HEK293 (cell line): ENCODE data around the gene IRF8.
A peak's percentile ranks its signal among the peaks of the same experiment; 100 is the strongest.

Source experiments
- CTCF ChIA-PET: fragments of 350-600 bp; formaldehyde crosslinking; extraction: SDS; loops from one replicate; lab custom pipeline; 2021; ENCODE audit warnings: antibody characterized with exemption; lab: Yijun Ruan, JAX
- POLR2A ChIA-PET: fragments of 300-600 bp; formaldehyde crosslinking; extraction: SDS; loops from one replicate; lab custom pipeline; 2020; ENCODE audit warnings: antibody characterized with exemption, inconsistent platforms; lab: Yijun Ruan, JAX
- H3K27ac ChIP-seq: fragments of 200-500 bp; sonication (Bioruptor generic); 2 replicates; pipeline ENCODE4 v1.5.1; 2014; ENCODE audit warnings: low read depth, low read length, control low read depth, inconsistent platforms; ENCODE audit errors: extremely low read depth
- H3K36me3 ChIP-seq, 2 experiments: fragments of 200-500 bp in 1 of 2; sonication (Bioruptor generic) in 1 of 2; 1 replicate in 1 of 2; 2 replicates in 1 of 2; pipeline ENCODE4 v1.5.1; 2014 to 2017; ENCODE audit warnings: inconsistent platforms in 2 of 2, low read length in 2 of 2; ENCODE audit not compliant: control insufficient read depth in 2 of 2, insufficient read depth in 1 of 2
- H3K4me1 ChIP-seq: fragments of 200-500 bp; sonication (Bioruptor generic); 2 replicates; pipeline ENCODE4 v1.5.1; 2014; ENCODE audit warnings: mild to moderate bottlenecking, low read length, inconsistent platforms; ENCODE audit not compliant: control insufficient read depth, insufficient read depth
- H3K4me3 ChIP-seq: 2 replicates; pipeline ENCODE4 v1.5.1; 2011; ENCODE audit warnings: low read depth, mild to moderate bottlenecking, control low read depth, low read length, moderate library complexity
- H3K9me3 ChIP-seq: fragments of 200-500 bp; sonication (Bioruptor generic); 2 replicates; pipeline ENCODE4 v1.5.1; 2014; ENCODE audit warnings: low read depth, low read length, inconsistent platforms; ENCODE audit not compliant: control insufficient read depth, insufficient read depth
- EGR2 ChIP-seq: fragments of 450-650 bp; formaldehyde crosslinking; IDR thresholded peaks from 2 replicates; pipeline ENCODE4 v1.5.1; 2016; ENCODE audit warnings: low read depth, missing biosample characterization, missing genetic modification characterization
- GLI2 ChIP-seq: fragments of 450-650 bp; formaldehyde crosslinking; IDR thresholded peaks from 2 replicates; pipeline ENCODE4; 2017; ENCODE audit warnings: missing biosample characterization, missing genetic modification characterization, low read depth, borderline replicate concordance
- SALL2 ChIP-seq: fragments of 450-650 bp; formaldehyde crosslinking; IDR thresholded peaks from 2 replicates; pipeline ENCODE4 v1.5.0; 2017; ENCODE audit warnings: missing biosample characterization, mild to moderate bottlenecking, missing genetic modification characterization, borderline replicate concordance
- SCRT1 ChIP-seq: fragments of 450-650 bp; formaldehyde crosslinking; IDR thresholded peaks from 2 replicates; pipeline ENCODE4 v1.5.1; 2016; ENCODE audit warnings: missing biosample characterization, missing genetic modification characterization, borderline replicate concordance
- ZFP69B ChIP-seq: fragments of 450-650 bp; formaldehyde crosslinking; IDR thresholded peaks from 2 replicates; pipeline ENCODE4 v1.5.1; 2016; ENCODE audit warnings: missing biosample characterization, missing genetic modification characterization
- ZNF140 ChIP-seq: fragments of 450-650 bp; formaldehyde crosslinking; IDR thresholded peaks from 2 replicates; pipeline ENCODE4 v1.5.1; 2016; ENCODE audit warnings: missing biosample characterization, missing genetic modification characterization
- ZNF157 ChIP-seq: fragments of 450-650 bp; formaldehyde crosslinking; IDR thresholded peaks from 2 replicates; pipeline ENCODE4 v1.5.1; 2016; ENCODE audit warnings: missing biosample characterization, missing genetic modification characterization
- ZNF19 ChIP-seq: fragments of 450-650 bp; formaldehyde crosslinking; IDR thresholded peaks from 2 replicates; pipeline ENCODE4; 2016; ENCODE audit warnings: missing biosample characterization, missing genetic modification characterization, low read depth
- ZNF23 ChIP-seq: fragments of 450-650 bp; formaldehyde crosslinking; IDR thresholded peaks from 2 replicates; pipeline ENCODE4 v1.5.1; 2016; ENCODE audit warnings: missing biosample characterization, missing genetic modification characterization, borderline replicate concordance
- ZNF266 ChIP-seq: fragments of 450-650 bp; formaldehyde crosslinking; IDR thresholded peaks from 2 replicates; pipeline ENCODE4 v1.5.1; 2016; ENCODE audit warnings: missing biosample characterization, missing genetic modification characterization, low read depth
- ZNF426 ChIP-seq: fragments of 450-650 bp; formaldehyde crosslinking; IDR thresholded peaks from 2 replicates; pipeline ENCODE4 v1.5.1; 2017; ENCODE audit warnings: missing biosample characterization, missing genetic modification characterization, mild to moderate bottlenecking, inconsistent platforms, moderate library complexity
- ZNF48 ChIP-seq: fragments of 450-650 bp; formaldehyde crosslinking; IDR thresholded peaks from 2 replicates; pipeline ENCODE4 v1.5.1; 2016; ENCODE audit warnings: missing biosample characterization, missing genetic modification characterization
- ZNF623 ChIP-seq: fragments of 450-650 bp; formaldehyde crosslinking; IDR thresholded peaks from 2 replicates; pipeline ENCODE4 v1.5.1; 2016; ENCODE audit warnings: missing biosample characterization, missing genetic modification characterization
- ZNF658 ChIP-seq: fragments of 450-650 bp; formaldehyde crosslinking; IDR thresholded peaks from 2 replicates; pipeline ENCODE4; 2016; ENCODE audit warnings: missing biosample characterization, missing genetic modification characterization
- ZNF660 ChIP-seq: fragments of 450-650 bp; IDR thresholded peaks from 2 replicates; pipeline ENCODE4 v1.5.1; 2018; ENCODE audit warnings: missing biosample characterization, mild to moderate bottlenecking, missing genetic modification characterization
- ZNF677 ChIP-seq: fragments of 450-650 bp; IDR thresholded peaks from 2 replicates; pipeline ENCODE4 v1.5.0; 2018; ENCODE audit warnings: missing biosample characterization, mild to moderate bottlenecking, missing genetic modification characterization, moderate library complexity
- ZNF701 ChIP-seq: fragments of 450-650 bp; formaldehyde crosslinking; IDR thresholded peaks from 2 replicates; pipeline ENCODE4 v1.5.1; 2016; ENCODE audit warnings: missing biosample characterization, missing genetic modification characterization
- ZNF747 ChIP-seq: fragments of 450-650 bp; formaldehyde crosslinking; IDR thresholded peaks from 2 replicates; pipeline ENCODE4 v1.5.1; 2016; ENCODE audit warnings: missing biosample characterization, missing genetic modification characterization
- ZNF791 ChIP-seq: fragments of 450-650 bp; formaldehyde crosslinking; IDR thresholded peaks from 2 replicates; pipeline ENCODE4 v1.5.1; 2016; ENCODE audit warnings: missing biosample characterization, missing genetic modification characterization
- TF ChIP-seq, protein P1 (sequence below): fragments of 450-650 bp; formaldehyde crosslinking; IDR thresholded peaks from 2 replicates; pipeline ENCODE4 v1.5.1; 2016; ENCODE audit warnings: missing biosample characterization, missing genetic modification characterization
- TF ChIP-seq, protein P2 (sequence below): fragments of 450-650 bp; formaldehyde crosslinking; IDR thresholded peaks from 2 replicates; pipeline ENCODE4 v1.5.1; 2016; ENCODE audit warnings: missing biosample characterization, missing genetic modification characterization
- TF ChIP-seq, protein P3 (sequence below): fragments of 450-650 bp; formaldehyde crosslinking; conservative IDR thresholded peaks from 2 replicates; pipeline ENCODE4 v1.5.1; 2016; ENCODE audit warnings: low read depth, missing biosample characterization, missing genetic modification characterization
- TF ChIP-seq, protein P4 (sequence below): fragments of 450-650 bp; formaldehyde crosslinking; IDR thresholded peaks from 2 replicates; pipeline ENCODE4 v1.5.1; 2017; ENCODE audit warnings: missing biosample characterization, missing genetic modification characterization

IRF8 gene

DNA sequence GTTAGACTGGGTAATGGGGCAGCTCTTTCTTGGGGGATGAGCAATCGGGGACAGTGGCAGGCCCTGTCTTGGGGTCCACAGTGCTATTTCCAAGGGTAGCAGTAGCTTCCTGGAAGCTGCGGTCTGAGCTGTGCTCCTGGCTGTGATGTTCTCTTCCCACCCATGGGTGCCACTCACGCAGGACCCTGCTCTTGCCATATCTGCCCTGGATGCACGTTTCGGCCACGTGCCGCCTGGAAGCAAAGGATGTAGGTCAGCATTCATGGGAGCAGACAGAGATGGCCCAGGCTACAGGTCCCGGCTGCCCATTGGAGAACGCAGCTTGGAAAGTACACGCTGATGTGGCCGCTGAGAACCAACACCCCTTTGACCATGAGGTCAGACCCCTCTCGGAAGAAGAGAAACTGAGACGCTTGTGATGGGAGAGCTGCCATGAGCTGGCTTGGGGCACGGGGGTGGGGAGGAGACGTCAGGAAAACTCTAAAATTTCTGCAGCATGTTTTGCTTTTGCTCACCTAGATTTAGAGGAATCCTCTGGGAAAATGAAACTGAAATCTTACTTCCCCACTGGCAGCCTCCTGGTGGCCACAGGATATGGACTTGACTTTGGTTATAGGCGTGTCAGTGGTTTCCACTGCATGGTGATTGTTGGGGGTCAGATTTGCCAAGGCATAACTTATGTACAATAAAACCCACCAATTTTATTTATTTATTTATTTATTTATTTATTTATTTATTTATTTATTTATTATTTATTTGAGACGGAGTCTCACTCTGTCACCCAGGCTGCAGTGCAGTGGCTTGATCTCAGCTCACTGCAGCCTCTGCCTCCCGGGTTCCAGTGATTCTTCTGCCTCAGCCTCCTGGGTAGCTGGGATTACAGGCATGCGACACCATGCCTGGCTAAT is 36.2 kb upstream of the IRF8 start (continued):
- peak; percentile 42 for TF ChIP-seq ZNF426 (tag by site-specific recombination)
- peak; percentile 31; the same call in 1 of the 2 replicates for TF ChIP-seq ZNF140
- no peak for TF ChIP-seq GLI2
- TF ChIP-seq ZNF677 = no peak
- peak; percentile 40 for TF ChIP-seq ZNF623 (tag by site-specific recombination)

DNA sequence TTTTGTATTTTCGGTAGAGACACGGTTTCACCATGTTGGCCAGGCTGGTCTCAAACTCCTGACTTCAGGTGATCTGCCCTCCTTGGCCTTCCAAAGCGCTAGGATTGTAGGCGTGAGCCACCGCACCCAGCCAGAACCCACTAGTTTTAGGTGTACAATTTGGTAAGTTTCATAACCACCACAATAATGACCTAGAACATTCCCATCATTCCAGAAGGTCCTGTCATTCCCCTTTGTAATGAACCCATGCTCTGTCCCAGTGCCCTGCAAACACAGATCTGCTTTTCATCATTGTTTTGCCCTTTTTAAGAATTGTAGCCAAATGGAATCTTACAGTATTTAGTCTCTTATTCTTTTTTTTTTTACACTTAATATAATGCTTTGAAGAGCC is 35.6 kb upstream of the IRF8 start:
- CTCF ChIA-PET = no interaction called here
- TF ChIP-seq ZNF658 (tag by site-specific recombination) (no peak), ZNF23 (tag by site-specific recombination) (no peak), SALL2 (tag by site-specific recombination) (no peak), ZNF19 (tag by site-specific recombination) (no peak), ZNF747 (tag by site-specific recombination) (no peak), ZNF660 (tag by site-specific recombination) (no peak), SCRT1 (tag by site-specific recombination) (no peak), EGR2 (tag by site-specific recombination) (no peak), ZNF157 (no peak), ZNF266 (tag by site-specific recombination) (no peak), ZNF701 (no peak), ZFP69B (no peak), ZNF48 (tag by site-specific recombination) (no peak), ZNF426 (tag by site-specific recombination) (no peak), ZNF791 (tag by site-specific recombination) (no peak)
- TF ChIP-seq, protein P1, sequence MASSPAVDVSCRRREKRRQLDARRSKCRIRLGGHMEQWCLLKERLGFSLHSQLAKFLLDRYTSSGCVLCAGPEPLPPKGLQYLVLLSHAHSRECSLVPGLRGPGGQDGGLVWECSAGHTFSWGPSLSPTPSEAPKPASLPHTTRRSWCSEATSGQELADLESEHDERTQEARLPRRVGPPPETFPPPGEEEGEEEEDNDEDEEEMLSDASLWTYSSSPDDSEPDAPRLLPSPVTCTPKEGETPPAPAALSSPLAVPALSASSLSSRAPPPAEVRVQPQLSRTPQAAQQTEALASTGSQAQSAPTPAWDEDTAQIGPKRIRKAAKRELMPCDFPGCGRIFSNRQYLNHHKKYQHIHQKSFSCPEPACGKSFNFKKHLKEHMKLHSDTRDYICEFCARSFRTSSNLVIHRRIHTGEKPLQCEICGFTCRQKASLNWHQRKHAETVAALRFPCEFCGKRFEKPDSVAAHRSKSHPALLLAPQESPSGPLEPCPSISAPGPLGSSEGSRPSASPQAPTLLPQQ = no peak
- TF ChIP-seq, protein P2, sequence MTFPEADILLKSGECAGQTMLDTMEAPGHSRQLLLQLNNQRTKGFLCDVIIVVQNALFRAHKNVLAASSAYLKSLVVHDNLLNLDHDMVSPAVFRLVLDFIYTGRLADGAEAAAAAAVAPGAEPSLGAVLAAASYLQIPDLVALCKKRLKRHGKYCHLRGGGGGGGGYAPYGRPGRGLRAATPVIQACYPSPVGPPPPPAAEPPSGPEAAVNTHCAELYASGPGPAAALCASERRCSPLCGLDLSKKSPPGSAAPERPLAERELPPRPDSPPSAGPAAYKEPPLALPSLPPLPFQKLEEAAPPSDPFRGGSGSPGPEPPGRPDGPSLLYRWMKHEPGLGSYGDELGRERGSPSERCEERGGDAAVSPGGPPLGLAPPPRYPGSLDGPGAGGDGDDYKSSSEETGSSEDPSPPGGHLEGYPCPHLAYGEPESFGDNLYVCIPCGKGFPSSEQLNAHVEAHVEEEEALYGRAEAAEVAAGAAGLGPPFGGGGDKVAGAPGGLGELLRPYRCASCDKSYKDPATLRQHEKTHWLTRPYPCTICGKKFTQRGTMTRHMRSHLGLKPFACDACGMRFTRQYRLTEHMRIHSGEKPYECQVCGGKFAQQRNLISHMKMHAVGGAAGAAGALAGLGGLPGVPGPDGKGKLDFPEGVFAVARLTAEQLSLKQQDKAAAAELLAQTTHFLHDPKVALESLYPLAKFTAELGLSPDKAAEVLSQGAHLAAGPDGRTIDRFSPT = no peak
- TF ChIP-seq, protein P3, sequence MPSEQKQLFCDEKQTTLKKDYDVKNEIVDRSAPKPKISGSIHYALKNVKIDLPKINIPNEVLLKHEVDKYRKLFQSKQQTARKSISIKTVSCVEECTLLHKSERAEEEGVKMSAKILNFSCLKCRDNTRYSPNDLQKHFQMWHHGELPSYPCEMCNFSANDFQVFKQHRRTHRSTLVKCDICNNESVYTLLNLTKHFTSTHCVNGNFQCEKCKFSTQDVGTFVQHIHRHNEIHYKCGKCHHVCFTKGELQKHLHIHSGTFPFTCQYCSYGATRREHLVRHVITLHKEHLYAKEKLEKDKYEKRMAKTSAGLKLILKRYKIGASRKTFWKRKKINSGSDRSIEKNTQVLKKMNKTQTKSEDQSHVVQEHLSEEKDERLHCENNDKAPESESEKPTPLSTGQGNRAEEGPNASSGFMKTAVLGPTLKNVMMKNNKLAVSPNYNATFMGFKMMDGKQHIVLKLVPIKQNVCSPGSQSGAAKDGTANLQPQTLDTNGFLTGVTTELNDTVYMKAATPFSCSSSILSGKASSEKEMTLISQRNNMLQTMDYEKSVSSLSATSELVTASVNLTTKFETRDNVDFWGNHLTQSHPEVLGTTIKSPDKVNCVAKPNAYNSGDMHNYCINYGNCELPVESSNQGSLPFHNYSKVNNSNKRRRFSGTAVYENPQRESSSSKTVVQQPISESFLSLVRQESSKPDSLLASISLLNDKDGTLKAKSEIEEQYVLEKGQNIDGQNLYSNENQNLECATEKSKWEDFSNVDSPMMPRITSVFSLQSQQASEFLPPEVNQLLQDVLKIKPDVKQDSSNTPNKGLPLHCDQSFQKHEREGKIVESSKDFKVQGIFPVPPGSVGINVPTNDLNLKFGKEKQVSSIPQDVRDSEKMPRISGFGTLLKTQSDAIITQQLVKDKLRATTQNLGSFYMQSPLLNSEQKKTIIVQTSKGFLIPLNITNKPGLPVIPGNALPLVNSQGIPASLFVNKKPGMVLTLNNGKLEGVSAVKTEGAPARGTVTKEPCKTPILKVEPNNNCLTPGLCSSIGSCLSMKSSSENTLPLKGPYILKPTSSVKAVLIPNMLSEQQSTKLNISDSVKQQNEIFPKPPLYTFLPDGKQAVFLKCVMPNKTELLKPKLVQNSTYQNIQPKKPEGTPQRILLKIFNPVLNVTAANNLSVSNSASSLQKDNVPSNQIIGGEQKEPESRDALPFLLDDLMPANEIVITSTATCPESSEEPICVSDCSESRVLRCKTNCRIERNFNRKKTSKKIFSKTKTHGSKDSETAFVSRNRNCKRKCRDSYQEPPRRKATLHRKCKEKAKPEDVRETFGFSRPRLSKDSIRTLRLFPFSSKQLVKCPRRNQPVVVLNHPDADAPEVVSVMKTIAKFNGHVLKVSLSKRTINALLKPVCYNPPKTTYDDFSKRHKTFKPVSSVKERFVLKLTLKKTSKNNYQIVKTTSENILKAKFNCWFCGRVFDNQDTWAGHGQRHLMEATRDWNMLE (tag by site-specific recombination) = no peak
- TF ChIP-seq, protein P4, sequence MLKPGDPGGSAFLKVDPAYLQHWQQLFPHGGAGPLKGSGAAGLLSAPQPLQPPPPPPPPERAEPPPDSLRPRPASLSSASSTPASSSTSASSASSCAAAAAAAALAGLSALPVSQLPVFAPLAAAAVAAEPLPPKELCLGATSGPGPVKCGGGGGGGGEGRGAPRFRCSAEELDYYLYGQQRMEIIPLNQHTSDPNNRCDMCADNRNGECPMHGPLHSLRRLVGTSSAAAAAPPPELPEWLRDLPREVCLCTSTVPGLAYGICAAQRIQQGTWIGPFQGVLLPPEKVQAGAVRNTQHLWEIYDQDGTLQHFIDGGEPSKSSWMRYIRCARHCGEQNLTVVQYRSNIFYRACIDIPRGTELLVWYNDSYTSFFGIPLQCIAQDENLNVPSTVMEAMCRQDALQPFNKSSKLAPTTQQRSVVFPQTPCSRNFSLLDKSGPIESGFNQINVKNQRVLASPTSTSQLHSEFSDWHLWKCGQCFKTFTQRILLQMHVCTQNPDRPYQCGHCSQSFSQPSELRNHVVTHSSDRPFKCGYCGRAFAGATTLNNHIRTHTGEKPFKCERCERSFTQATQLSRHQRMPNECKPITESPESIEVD = no peak
- TF ChIP-seq, all 188 proteins: peak for 0
- Histone ChIP-seq H3K36me3 (no peaks in the 10 kb centered on the region), H3K4me1 (no peaks in the 10 kb centered on the region), H3K4me3 (no peak overlapping the region), H3K9me3 (no peaks in the 10 kb centered on the region), H3K27ac (no peak overlapping the region)
- POLR2A ChIA-PET = no interaction called here
